ENCODE measurements around the gene KCTD10.
"Not testable (repeated sequence)": the region's sequence is repeated elsewhere in the genome, so short reads cannot be mapped to it uniquely, and the experiment has no call there.

Gene KCTD10

DNA sequence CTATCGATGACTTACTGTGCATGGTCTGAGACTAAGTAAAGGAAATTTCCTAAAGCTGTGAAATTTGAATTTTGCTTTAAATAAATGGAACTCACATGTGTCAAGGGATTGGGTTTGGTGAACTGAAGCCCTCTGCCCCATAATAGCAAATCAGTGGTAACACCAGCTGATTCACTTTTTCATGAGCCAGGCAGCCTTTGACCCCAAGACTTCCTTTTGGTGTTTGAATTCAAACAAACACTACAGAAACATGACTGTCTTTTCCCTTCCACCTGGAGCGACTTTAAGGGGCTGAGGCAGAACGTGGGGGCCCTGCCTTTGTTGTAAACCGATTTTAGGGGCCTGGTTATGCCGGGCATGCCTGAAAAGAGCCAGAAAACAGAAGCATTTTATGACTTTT lies 28.8 kb downstream of the KCTD10 start:
- DNase-seq (ENCODE audit: low spot score), result no peak

DNA sequence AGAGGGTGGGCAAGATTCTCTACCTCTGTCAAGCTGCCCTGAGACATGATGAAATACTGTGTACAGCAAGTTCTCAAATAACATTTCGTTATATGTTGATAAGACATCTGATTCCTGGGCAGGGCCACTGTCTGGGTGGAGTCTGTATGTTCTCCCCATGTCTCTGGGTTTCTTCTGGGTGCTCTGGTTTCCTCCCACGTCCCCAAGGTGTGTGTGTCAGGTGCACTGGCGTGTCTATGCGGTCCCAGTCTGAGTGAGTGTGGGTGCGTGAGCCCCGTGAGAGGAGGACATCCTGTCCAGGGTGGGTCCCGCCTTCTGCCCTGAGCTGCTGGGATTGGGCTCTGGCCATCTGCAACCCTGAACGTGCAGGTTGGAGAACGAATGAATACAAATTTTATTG lies 29.6 kb downstream of the KCTD10 start:
- no peak for DNase-seq (ENCODE audit: low spot score)

GRCh38 chr12:109446869-109447268 lies 30.2 kb downstream of the KCTD10 start:
- no peak for DNase-seq (ENCODE audit: low spot score)

DNA sequence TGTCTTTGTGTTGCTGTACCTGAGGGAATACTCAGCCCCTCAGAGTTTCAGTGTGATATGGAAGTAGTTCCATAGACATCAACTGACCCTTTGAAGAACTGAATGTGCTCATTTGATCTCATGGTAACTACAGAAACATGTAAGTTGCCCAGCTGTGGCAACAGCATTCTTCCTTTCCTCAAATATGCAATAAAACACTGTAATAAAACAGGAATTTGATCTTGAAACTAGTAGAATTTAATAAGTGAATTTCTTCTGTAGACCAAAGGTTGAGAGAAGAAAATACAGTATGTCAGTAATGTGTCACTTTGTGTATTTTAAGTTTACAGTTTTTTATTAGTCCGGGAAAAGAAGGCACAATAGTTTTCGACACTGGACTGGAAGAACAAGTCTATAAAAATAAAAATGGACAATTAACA lies 31.9 kb downstream of the KCTD10 start:
- no peak for DNase-seq (ENCODE audit: low spot score)

DNA sequence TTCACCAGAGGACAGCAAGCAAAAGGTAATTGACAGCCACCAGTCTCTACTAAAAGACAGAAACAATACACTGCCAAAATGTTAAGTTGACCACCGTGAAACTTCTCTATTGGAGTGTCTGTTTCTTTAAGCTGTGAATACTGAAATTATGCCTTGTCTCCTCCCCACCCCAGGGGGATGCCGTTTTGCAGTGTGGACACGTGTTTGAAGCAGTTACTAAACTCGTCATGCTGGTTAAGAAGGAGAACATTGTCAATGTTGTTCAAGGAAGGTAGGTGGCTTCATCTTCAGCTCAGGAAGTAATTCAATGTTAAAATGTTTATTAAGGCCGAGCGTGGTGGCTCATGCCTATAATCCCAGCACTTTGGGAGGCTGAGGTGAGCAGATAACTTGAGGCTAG lies 32.8 kb downstream of the KCTD10 start:
- no peak for DNase-seq (ENCODE audit: low spot score)

DNA sequence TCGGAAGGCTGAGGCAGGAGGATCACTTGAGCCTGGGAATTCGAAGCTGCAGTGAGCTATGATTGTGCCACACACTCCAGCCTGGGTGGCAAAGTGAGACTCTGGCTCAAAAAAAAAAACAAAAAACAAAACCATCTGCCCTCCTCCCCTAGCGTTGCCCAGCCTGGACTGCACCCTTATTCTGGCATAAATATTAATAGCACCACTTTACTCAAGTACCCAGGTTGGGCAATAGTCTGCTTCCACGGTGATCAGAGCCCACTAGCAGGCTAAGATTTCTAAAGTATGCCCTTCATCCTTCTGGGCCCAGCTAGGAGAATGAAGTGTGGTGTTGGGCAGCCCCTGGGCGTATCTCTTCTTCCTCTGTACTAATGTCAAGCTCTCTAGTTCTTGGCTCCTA lies 33.3 kb downstream of the KCTD10 start:
- DNase-seq (ENCODE audit: low spot score), result no peak

DNA sequence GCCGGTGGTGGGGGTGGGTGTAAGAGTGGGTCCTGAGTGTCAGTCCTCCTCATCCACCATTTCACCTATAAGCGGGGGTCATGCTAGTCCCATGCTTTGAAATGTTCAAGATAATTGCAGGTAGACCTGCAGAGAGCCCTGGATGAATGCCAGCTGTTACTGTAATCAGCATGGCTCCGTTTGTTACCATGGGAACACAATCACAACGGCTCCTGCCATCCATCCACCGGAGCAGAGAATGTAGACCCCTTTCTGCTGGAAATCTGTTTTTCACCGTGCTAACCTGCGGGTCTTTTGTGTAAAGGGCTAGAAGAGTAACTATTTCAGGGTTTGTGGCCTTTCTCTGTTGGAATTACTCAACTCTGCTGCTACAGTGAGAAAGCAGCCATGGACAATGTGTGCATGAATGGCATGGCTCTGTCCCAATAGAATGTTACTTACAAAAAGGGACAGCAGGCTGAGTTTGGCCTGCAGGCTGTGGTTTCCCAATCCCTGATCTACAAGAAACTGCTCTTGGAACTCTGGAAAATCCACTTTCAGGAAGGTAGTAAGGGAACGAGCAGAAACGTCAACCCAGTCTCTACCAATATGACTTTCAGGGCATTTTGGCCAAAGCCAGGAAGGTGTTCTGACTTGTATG lies 36.1 kb downstream of the KCTD10 start:
- DNase-seq (ENCODE audit: low spot score), result no peak

- DNase-seq (ENCODE audit: low spot score), result not testable (repeated sequence)
These were observed 37.1 kb downstream of the KCTD10 start for GRCh38 chr12:109439951-109440350.

DNA sequence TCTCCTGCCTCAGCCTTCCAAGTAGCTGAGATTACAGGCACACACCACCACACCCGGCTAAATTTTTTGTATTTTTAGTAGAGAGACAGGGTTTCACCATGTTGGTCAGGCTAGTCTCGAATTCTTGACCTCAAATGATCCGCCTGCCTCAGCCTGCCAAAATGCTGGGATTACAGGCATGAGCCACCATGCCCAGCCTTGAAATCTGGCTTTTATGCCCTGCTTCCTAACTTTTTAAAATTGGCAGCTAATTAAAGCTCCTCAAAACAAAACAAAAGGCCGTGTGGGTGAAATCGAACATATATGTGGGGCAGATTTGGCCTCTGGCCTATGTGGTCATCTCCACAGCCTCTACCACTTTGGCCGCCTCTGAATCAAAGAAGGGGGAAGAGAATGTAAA lies 37.9 kb downstream of the KCTD10 start:
- no peak for DNase-seq (ENCODE audit: low spot score)

DNA sequence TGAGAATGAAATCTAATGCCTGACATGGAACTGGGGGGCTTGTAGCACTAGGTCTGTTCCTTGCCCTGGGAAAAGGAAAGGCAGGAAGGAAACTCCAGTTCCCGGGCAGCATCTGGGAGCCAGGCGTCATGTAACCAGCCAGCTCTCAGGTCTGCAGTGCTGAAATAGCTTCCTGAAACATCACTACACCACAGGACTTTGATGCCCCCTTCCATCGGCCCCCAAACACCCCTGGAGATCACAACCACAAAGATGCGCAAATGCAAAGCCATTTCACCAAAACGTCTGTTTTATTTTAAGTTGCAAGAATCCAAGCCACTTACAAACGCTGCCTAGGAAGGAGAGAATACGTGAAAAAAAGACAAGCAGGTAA lies 40.9 kb downstream of the KCTD10 start:
- DNase-seq (ENCODE audit: low spot score), result no peak

DNA sequence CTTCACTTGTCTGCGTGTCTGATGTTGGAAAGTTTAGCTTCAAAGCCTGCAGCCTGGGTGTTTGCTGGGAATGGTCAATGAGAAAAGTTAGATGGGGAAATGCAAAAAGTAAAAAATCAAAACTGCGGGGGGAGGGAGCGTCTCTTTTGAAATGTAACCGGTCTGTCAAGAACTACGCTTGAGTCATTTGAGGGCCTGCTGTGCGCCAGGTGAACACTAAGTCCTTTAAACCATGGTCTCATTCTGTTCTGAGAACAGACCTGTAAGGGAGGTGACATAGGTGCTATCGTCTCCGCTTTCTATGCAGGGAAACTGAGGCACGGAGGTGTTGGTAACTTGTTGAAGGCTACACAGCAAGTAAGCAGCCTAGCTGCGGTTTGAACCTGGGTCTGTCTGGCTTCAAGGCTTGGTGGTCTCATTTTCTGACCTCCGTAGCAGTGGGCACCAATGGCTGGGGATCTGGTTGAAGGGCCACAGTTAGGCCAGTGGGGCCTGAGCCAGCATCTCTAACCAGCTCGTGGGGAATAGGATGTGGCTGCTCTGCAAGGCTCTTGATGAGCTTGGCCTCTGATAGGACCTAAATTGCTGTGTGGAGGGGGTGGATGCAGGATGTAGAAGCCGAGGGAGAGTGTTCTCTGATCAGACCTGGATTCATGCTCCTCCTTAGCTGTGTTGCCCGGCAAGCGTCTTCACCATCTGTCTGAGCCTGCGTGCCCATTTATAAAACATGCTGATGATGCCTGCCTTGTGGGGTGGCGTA lies 41.5 kb downstream of the KCTD10 start:
- DNase-seq (ENCODE audit: low spot score), result no peak

DNA sequence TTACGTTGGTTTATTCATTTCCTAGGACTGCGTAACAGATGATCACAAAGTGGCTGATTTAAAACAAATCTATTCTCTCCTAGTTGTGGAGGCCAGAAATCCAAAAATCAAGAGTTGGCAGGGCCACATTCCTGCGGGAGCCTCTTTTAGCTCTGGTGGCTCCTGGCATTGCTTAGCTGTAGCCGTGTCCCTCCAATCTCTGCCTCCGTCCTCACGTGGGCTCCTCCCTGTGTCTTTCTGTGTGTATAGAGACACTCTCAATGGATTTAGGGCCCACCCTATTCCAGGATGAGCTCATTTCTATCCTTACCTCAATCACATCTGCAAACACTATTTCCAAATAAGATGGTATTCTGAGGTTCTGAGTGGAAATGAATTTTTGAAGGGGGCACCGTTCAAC lies 42.5 kb downstream of the KCTD10 start:
- no peak for DNase-seq (ENCODE audit: low spot score)

DNA sequence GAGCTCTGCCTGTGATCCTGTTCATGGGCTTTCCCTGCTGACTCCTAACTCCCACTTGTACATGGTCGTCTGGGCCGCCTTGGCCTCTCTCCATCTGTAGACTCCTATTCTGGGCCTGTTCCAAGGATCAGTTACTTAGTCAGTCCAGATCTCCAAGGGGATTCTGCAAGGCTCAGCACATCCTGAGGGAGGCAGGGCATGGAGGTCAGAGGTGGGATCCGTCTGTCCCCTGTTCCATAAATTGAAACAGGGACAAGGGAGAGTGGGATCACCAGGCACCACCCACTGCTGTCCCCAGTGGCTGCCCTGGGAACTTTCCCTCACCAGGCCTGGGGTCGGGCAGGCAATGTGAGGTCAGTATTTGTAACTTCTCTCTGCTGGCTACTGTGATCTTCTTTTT lies 43.5 kb downstream of the KCTD10 start:
- no peak for DNase-seq (ENCODE audit: low spot score)

GRCh38 chr12:109432842-109433304 lies 44.2 kb downstream of the KCTD10 start:
- peak; percentile 81 for DNase-seq (ENCODE audit: low spot score)

DNA sequence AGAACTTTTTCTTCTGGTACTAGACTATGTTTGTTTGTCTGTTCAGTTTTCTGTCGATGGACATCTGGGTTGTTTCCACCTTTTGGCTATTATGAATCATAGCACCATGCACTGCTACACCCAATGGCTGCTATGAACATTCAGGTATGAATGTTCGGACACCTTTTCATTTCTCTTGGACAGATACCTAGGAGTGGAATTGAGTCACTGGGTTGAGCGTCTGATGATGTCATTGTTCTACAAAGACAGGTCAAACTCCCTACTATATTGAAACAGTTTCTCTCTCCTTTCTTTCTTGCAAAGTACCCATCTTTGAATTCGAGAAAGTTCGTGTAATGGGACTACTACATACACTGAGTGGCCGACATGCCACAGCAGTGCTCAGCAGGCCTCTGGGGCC lies 44.7 kb downstream of the KCTD10 start:
- DNase-seq (ENCODE audit: low spot score), result peak; percentile 28

DNA sequence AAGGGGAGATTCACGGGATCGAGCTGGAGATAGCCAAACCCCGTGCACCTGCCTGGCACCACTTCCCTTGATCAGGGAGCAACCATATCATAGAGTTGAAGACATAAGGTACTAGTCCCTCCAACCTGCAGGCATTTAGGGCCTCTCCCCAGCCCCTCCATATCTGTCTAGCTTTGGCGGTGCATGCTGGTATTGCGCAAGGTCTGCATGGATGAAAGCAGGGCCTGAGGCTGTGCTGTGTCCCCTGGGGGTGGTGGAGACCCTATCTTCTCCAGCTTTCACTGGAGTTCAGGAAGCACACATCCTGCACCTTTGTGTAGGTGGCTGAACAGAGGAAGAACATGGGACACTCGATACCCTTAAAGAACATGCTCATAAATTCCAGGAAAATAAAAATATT lies 46.9 kb downstream of the KCTD10 start:
- no peak for DNase-seq (ENCODE audit: low spot score)

- DNase-seq (ENCODE audit: low spot score), result not testable (repeated sequence)
These were observed 48.3 kb downstream of the KCTD10 start for GRCh38 chr12:109428804-109429203.

- peak; percentile 85 for DNase-seq (ENCODE audit: low spot score)
These were observed 49.0 kb downstream of the KCTD10 start for GRCh38 chr12:109428037-109428629.

DNA sequence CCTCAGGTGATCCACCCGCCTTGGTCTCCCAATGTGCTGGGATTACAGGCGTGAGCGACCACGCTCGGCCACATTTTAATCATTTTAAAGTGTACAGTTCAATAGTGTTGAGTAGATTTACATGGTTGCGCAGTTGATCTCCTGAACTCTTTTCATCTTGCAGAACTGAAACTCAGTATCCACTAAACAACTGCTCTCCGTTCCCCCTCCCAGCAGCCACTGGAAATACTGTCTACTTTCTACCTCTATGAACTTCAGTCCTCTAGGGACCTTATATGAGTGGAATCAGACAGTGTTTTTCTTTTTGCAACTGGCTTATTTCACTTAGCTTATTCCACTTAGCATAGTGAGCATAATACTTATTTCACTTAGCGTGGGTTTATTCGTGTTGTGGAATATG lies 53.7 kb downstream of the KCTD10 start:
- DNase-seq (ENCODE audit: low spot score), result no peak

GRCh38 chr12:109422251-109422650 lies 54.8 kb downstream of the KCTD10 start:
- no peak for DNase-seq (ENCODE audit: low spot score)

DNA sequence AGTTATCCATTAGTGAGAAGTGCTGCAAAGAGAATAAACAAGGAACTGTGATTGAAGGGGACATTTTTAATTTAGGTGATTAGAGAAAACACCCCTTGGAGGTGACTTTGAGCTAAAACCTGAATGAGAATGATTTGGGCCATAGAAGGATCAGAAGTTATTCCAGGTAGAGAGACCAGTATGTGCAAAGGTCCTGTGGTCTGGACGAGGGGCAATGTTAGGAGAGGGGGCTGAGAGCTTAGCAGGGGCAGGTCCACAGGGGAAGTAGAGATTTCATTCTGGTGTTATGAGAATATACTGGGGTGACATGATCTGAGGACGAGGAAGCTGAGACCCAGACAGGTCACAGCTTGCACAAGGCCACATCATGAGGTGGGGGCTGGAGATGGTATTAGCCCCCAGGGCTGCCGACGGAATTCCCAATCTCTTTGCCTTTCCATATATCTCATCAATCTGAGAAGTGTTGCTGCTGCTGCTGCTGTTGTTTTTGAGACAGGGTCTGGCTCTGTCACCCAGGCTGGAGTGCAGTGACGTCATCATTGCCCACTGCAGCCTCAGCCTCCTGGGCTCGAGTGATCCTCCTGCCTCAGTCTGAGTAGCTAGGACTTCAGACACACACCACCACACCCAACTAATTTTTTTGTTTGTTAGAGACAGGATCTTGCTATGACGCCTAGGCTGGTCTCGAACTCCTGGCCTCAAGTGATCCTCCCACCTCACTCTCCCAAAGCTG lies 55.6 kb downstream of the KCTD10 start:
- DNase-seq (ENCODE audit: low spot score), result no peak

GRCh38 chr12:109418848-109419480 lies 58.1 kb downstream of the KCTD10 start:
- no peak for DNase-seq (ENCODE audit: low spot score)

Measured in LoVo (cell line).